ENCODE results near the gene TTC9. TPM values are rescaled to one million over a fixed set of nuclear protein-coding genes. Genes with fewer than 3 reads are reported as not detected.

The TTC9 gene
- total RNA-seq, 4 donors from 2014 or later: 3.9 to 6.9 (median 5.4) TPM

- TF ChIP-seq EP300 (IDR thresholded peaks at IDR 0.05) (no peak), CTCF (IDR thresholded peaks at IDR 0.05) (no peak), POLR2A (IDR thresholded peaks at IDR 0.05) (no peak)
- Histone ChIP-seq H3K27ac (no peak overlapping the region), H3K4me3 (no peak overlapping the region), H3K4me1 (peaks cover 0 to 5% (median 0%) of the 10 kb centered on the region in 4 donors), H3K27me3 (no peaks in the 10 kb centered on the region), H3K36me3 (no peaks in the 10 kb centered on the region), H3K9me3 (no peaks in the 10 kb centered on the region)
- WGBS, 2 donors: 85 to 88% methylated on average over 6 of the region's 6 CpGs
- no peak for DNase-seq (ENCODE audit: low spot score in 2 of 2)
Measured at GRCh38 chr14:70724944-70725343, 83.2 kb downstream of the TTC9 start.

Small RNA genes within 50 kb of the gene (small RNA-seq; reads per million reads assigned to genes)
- gene RN7SL77P: not detected

Other genes with a start within 250 kb of the TTC9 start
- 10 to 100 TPM; 17.4 to 28.8 (median 25.3) TPM for gene SYNJ2BP, start 224.8 kb upstream of the TTC9 start, total RNA-seq
- under 1 TPM in 1 of 4 donors, not detected in 3; 0.44 TPM for gene ADAM21, start 189.7 kb upstream of the TTC9 start, total RNA-seq
- gene ADAM20, start 106.9 kb upstream of the TTC9 start, total RNA-seq: 1 to 10 TPM; 1.8 to 3.1 (median 2.4) TPM
- 10 to 100 TPM; 23.4 to 47.2 (median 41.1) TPM for gene MED6, start 41.3 kb upstream of the TTC9 start, total RNA-seq
- 1 to 10 TPM in 1 of 4 donors, under 1 TPM in 3; 0.20 to 1.5 (median 0.59) TPM for gene MAP3K9, start 167.6 kb downstream of the TTC9 start, total RNA-seq

Data from tibial nerve (tissue), 4 donors.